Stimulated activated CD4-positive, alpha-beta T cell treated with anti-CD3 and anti-CD28 coated beads, Interleukin-12 subunit alpha, Interleukin-12 subunit beta, amount 100 ng/mL, for 24 hours (primary cell): ENCODE data around the gene STK31.
"Not testable (repeated sequence)": the region's sequence is repeated elsewhere in the genome, so short reads cannot be mapped to it uniquely, and the experiment has no call there.

Experiments used
- DNase-seq, 2 experiments: peaks; one replicate each; pipeline ENCODE4 v3.0.0-alpha.2; 2020; ENCODE audit warnings: low read depth in 2 of 2

The STK31 gene

GRCh38 chr7:23802720-23803397 lies 92.8 kb downstream of the STK31 start:
- no peak for DNase-seq

- DNase-seq, result no peak
Measured at GRCh38 chr7:23804707-23805106, 94.7 kb downstream of the STK31 start.

GRCh38 chr7:23808421-23808820 lies 98.4 kb downstream of the STK31 start:
- DNase-seq, result no peak

GRCh38 chr7:23810099-23810498 lies 100.1 kb downstream of the STK31 start:
- DNase-seq, result no peak

- no peak for DNase-seq
Measured at GRCh38 chr7:23811540-23811939, 101.5 kb downstream of the STK31 start.

DNA sequence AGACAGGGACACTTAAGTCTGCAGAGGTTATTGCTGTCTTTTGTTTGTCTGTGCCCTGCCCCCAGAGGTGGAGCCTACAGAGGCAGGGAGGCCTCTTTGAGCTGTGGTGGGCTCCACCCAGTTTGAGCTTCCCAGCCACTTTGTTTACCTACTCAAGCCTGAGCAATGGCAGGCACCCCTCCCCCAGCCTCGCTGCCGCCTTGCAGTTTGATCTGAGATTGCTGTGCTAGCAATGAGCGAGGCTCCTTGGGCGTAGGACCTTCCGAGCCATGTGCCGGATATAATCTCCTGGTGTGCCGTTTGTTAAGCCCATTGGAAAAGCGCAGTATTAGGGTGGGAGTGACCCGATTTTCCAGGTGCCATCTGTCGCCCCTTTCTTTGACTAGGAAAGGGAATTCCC lies 118.1 kb downstream of the STK31 start:
- DNase-seq, result not testable (repeated sequence)

DNA sequence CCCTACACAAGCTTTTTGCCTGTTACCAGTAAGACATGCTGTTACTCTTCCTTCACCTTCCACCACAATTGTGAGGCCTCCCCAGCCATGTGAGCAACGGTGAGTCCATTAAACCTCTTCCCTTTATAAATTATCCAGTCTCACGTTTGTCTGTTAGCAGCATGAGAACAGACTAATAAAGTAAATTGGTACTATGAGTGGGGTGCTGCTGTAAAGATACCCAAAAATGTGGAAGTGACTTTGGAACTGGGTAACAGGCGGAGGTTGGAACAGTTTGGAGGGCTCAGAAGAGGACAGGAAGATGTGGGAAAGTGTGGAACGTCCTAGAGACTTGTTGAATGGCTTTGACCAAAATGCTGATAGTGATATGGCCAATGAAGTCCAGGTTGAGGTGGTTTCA lies 122.7 kb downstream of the STK31 start:
- DNase-seq, result not testable (repeated sequence)

GRCh38 chr7:23833405-23833804 lies 123.4 kb downstream of the STK31 start:
- no peak for DNase-seq

DNA sequence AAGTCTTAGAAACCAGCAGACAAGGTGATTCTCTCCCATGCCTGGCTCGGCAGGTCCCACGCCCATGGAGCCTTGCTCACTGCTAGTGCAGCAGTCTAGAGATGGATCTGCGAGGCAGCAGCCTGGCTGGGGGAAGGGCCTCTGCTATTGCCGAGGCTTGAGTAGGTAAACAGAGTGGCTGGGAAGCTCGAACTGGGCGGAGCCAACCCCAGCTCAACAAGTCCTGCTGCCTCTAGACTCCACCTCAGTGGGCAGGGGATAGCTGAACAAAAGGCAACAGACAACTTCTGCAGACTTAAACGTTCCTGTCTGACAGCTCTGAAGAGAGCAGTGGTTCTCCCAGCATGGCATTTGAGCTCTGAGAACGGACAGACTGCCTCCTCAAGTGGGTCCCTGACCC lies 134.8 kb downstream of the STK31 start:
- DNase-seq, result not testable (repeated sequence)

DNA sequence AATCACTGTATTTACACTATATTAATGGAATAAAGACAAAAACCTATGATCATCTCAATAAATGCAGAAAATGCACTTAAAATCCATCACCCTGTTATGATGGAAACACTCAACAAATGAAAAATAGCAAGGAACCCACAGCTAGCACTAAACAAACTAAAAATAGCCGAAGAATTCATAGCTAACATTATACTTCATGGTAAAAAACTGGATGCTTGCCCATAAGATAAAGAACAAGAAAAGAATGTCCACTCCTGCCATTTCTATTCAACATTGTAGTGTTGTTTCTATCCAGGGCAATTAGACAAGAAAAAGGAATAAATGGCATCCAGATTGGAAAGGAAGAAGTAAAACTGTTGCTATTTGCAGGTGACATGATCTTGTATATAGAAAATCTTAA lies 142.1 kb downstream of the STK31 start:
- no peak for DNase-seq

GRCh38 chr7:23852988-23853387 lies 143.0 kb downstream of the STK31 start:
- no peak for DNase-seq

DNA sequence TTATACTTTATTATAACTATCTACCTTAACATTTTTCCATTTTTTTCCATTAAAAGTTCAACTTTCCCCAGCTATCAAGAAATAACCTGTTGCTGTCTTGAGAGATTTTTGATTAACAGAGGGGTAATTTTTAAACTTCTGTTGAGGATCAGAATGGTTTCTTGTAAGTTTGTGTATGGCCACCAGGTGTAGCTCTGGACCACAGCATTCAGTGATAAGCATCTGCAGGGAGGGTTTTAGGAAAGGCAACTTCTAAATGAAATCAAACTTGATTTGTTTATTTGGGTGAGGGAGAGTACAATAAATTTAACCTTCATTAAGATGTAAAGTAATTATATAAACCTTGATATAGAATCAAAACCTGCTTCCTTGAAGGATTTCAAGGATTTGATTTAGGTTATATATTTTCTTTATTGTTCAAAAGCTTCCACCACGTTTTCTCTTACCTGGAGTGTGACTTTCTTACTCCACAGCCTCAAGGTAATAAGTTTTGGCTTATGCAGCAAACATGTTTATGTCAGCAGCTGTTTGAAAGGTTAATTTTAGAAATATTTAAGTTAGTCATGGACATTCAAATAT lies 153.3 kb downstream of the STK31 start:
- DNase-seq, result no peak

DNA sequence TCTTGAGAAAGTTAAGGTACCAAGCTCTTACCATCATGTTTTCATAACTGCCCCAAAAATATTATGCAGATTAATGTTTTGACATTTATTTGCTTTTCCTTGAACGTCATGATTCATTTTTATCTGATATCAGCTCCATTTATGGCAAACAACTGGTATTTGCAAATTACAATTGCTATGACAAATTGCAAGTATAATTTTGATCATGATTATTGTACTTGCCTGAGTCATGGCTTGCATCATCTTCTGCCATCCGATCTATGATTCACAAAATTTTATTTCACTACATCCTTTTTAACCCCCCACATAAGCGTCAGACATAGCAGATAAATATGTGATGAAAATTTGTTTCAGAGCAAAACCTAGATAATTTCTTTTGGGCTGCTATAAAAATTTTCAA lies 155.0 kb downstream of the STK31 start:
- DNase-seq, result no peak

- no peak for DNase-seq
Measured at GRCh38 chr7:23873306-23873705, 163.3 kb downstream of the STK31 start.

- DNase-seq, result not testable (repeated sequence)
Measured at GRCh38 chr7:23876526-23876925, 166.5 kb downstream of the STK31 start.
